Heart left ventricle (tissue), 16 donors: ENCODE measurements around the gene MIF. TPM values are rescaled to one million over a fixed set of nuclear protein-coding genes. Genes with fewer than 3 reads are reported as not detected.
A peak's percentile ranks its signal among the peaks of the same experiment; 100 is the strongest.
"Not testable (repeated sequence)": the region's sequence is repeated elsewhere in the genome, so short reads cannot be mapped to it uniquely, and the experiment has no call there.

ENCODE experiments used
- ATAC-seq, 4 donors: fragments of 200-7000 bp; cut with Tn5 transposase; one replicate each; pipeline ENCODE4 v1.9.1; 2020 to 2022; ENCODE audit warnings: moderate library complexity in 4 of 4, mild to moderate bottlenecking in 3 of 4, moderate number of reproducible peaks in 1 of 4
- DNase-seq, 5 donors: peaks; one replicate each; pipeline ENCODE4 v3.0.0-alpha.2; 2020
- H3K27ac ChIP-seq, 12 donors: fragments of 200-600 bp; sonication (generic) in 4 of 12; one replicate each; pipeline versions ENCODE4 v1.5.0 to v1.8.0; 2016 to 2022; ENCODE audit warnings: mild to moderate bottlenecking in 2 of 12
- H3K27me3 ChIP-seq, 9 donors: fragments of 200-600 bp; sonication (generic) in 2 of 9; one replicate each; pipeline versions ENCODE4 v1.5.1 to v1.8.0; 2016 to 2022; ENCODE audit warnings: mild to moderate bottlenecking in 3 of 9
- H3K36me3 ChIP-seq, 9 donors: fragments of 200-600 bp; sonication (generic) in 2 of 9; one replicate each; pipeline versions ENCODE4 v1.5.0 to v1.8.0; 2018 to 2022; ENCODE audit warnings: mild to moderate bottlenecking in 2 of 9
- H3K4me1 ChIP-seq, 12 donors: fragments of 200-600 bp; sonication (generic) in 4 of 12; one replicate each; pipeline versions ENCODE4 v1.5.0 to v1.8.0; 2016 to 2022; ENCODE audit warnings: mild to moderate bottlenecking in 3 of 12
- H3K4me3 ChIP-seq, 12 donors: fragments of 200-600 bp; sonication (generic) in 4 of 12; one replicate each; pipeline versions ENCODE4 v1.5.0 to v1.8.0; 2017 to 2022; ENCODE audit warnings: mild to moderate bottlenecking in 9 of 12, moderate library complexity in 4 of 12
- H3K9me3 ChIP-seq, 12 donors: fragments of 200-600 bp; sonication (generic) in 4 of 12; one replicate each; pipeline versions ENCODE4 v1.5.0 to v1.8.0; 2016 to 2022; ENCODE audit warnings: mild to moderate bottlenecking in 1 of 12
- POLR2A ChIP-seq, 2 donors: fragments of 450-650 bp; IDR thresholded peaks; one replicate each; pipeline ENCODE4 v1.6.1; 2017; ENCODE audit warnings: antibody characterized with exemption in 2 of 2, mild to moderate bottlenecking in 2 of 2, moderate library complexity in 2 of 2
- WGBS, 4 donors: extraction: QIAGEN DNeasy Blood & Tissue Kit in 2 of 4; methylation state at CpG; one replicate each; pipeline versions ENCODE4 v1.1.5 to v1.1.7; 2013 to 2018; 5-methylcytosine and 5-hydroxymethylcytosine counted together
- intact Hi-C, 10 donors: fragments of 100-400 bp; cut with DNase I; formaldehyde crosslinking; loops; one replicate each; pipeline versions ENCODE4 v1.11.1 to v1.14.2; 2022
- polyA plus RNA-seq, 2 donors: library from polyadenylated mRNA; stranded (reverse); fragments of 200-250 nt; gene quantifications; one replicate each; pipeline ENCODE4 v1.2.3, GENCODE V29; 2013
- total RNA-seq, 9 donors: library from RNA; depleted of rRNA in 2 of 9; stranded (reverse); fragments of >200 nt in 2 of 9; fragmentation: NEBNext Ultra II Directional in 3 of 9; extraction: Animal tissue kit (Norgen Biotek cat#: 25700) in 3 of 9; gene quantifications; one replicate each; pipeline versions ENCODE4 v1.1.0 to v1.2.4, GENCODE V29; 2016 to 2023
- TF ChIP-seq, protein P1 (sequence below), 12 donors: fragments of 200-600 bp; sonication (generic) in 4 of 12; IDR thresholded peaks; one replicate each; pipeline versions ENCODE4 v1.5.0 to v1.8.0; 2018 to 2022; ENCODE audit warnings: antibody characterized with exemption in 12 of 12, mild to moderate bottlenecking in 5 of 12
- donor health status: ischemic (EF 13 %, LVEDD 7.1; RV severe dilation, severe dysfunction).
- donor health status: healthy with polysubstance abuse.
- donor health status: DM: no; HTN: yes; CAD: no.
- donor health status: DM: no; HTN: no; CAD: no.
- donor health status: ischemic (EF 25% LVEDD 6.9; RV normal size, moderate dysfunction).
- donor health status: ischemic (EF 25% LVEDD 5.7; RV mildly dilated, moderate dysfunction).
- donor health status: healthy.
- donor health status: DM: yes; HTN: yes; CAD: no.
- donor health status: ischemic (EF 35%, LVEDD 5.7; RV mildly dilated, moderate dysfunction).
- donor health status: nonischemic (EF 11% LVEDD 7.7; RV severe dilation, severe dysfunction).
- donor health status: DM: yes; HTN: yes; CAD: no.
- donor health status: PGD.
- donor health status: ischemic (EF 29% LVEDD 5.4; RV normal size, mild dysfunction).
- donor health status: nonischemic (EF 23%, LVEDD 6.1; RV moderate dilation, normal function).

The MIF gene
- total and polyA plus RNA-seq, 11 donors = 192 to 503 (median 238) TPM

DNA sequence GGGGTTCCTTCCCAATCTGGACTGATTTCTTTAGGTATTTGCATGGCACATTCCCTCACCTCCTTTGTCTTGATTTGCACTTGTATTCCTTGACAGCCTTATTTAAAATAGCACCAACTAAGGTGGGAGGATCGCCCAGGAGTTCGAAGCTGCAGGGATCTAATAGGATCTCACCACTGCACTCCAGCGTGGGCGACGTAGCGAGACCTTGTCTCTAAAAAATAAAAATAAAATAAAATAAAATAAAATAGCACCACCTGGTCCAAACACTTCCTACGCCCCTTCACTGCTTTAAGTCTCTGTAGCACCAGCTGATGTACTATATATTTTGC is 35.7 kb upstream of the MIF start:
- no peak for TF ChIP-seq POLR2A (IDR thresholded peaks at IDR 0.05)
- TF ChIP-seq, protein P1, sequence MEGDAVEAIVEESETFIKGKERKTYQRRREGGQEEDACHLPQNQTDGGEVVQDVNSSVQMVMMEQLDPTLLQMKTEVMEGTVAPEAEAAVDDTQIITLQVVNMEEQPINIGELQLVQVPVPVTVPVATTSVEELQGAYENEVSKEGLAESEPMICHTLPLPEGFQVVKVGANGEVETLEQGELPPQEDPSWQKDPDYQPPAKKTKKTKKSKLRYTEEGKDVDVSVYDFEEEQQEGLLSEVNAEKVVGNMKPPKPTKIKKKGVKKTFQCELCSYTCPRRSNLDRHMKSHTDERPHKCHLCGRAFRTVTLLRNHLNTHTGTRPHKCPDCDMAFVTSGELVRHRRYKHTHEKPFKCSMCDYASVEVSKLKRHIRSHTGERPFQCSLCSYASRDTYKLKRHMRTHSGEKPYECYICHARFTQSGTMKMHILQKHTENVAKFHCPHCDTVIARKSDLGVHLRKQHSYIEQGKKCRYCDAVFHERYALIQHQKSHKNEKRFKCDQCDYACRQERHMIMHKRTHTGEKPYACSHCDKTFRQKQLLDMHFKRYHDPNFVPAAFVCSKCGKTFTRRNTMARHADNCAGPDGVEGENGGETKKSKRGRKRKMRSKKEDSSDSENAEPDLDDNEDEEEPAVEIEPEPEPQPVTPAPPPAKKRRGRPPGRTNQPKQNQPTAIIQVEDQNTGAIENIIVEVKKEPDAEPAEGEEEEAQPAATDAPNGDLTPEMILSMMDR (IDR thresholded peaks at IDR 0.05) = no peak
- Histone ChIP-seq H3K36me3 (peaks cover 0 to 11% (median 0%) of the 10 kb centered on the region in 9 donors), H3K9me3 (no peaks in the 10 kb centered on the region), H3K4me3 (peak overlapping the region in 11 of 12 donors; percentile 48 to 82 (median 68)), H3K27me3 (no peaks in the 10 kb centered on the region), H3K4me1 (peaks cover 0 to 24% (median 15%) of the 10 kb centered on the region in 12 donors), H3K27ac (peak overlapping the region in 9 of 12 donors; percentile 85 to 97 (median 95))
- intact Hi-C loops = no loop called here
- no peak for ATAC-seq
- DNase-seq = no peak
- 49 to 66% (median 57%) methylated on average over 7 of the region's 7 CpGs for WGBS, 4 donors

DNA sequence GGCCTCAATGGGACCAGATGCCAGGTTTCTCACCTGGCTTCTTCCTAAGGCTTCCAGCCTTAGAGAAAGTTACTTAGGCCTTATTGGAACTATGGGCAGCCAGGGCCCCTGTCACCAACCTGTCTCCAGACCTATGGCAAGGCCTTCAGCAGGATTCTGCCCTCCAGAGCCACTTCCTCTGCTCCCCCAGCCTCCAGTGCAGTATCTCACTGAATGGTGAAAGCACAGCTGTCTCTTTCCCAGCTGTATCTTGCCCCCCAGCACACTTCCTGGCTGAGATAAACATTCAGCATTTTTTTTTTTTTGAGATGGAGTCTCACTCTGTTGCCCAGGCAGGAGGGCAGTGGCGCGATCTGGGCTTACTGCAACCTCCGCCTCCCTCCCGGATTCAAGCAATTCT is 35.0 kb upstream of the MIF start:
- ATAC-seq = no peak
- intact Hi-C loops = no loop called here

DNA sequence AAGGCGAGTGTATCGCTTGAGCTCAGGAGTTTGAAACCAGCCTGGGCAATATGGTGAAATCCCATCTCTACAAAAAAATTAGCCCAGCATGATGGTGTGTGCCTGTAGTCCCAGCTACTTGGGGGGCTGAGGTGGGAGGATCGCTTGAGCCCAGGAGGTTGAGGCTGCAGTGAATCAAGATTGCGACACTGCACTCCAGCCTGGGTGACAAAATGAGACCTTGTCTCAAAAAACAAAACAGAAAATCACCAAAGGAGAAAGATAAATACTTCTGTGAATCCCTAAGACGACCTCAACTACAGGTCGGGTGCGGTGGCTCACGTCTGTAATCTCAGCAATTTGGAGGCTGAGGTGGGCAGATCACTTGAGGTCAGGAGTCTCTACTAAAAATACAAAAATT is 34.0 kb upstream of the MIF start:
- H3K27me3 ChIP-seq, ATAC-seq, H3K4me3 ChIP-seq, DNase-seq, H3K27ac ChIP-seq, H3K9me3 ChIP-seq: not testable (repeated sequence)
- peaks cover 0 to 31% (median 15%) of the 10 kb centered on the region in 12 donors for H3K4me1 ChIP-seq
- intact Hi-C loops = loop anchor here in 2 of 10 donors (10.0 kb wide), 2 partner anchors 75 to 95 kb away; no protein-coding TSS in a partner anchor
- 86 to 96% (median 92%) methylated on average over 8 of the region's 8 CpGs for WGBS, 4 donors
- peaks cover 0 to 11% (median 5%) of the 10 kb centered on the region in 9 donors for H3K36me3 ChIP-seq

More for the DNA sequence above, 35.0 kb upstream of the MIF start:
- Histone ChIP-seq H3K4me3 (no peak overlapping the region), H3K27me3 (no peaks in the 10 kb centered on the region), H3K36me3 (peaks cover 0 to 11% (median 5%) of the 10 kb centered on the region in 9 donors), H3K4me1 (peaks cover 0 to 24% (median 15%) of the 10 kb centered on the region in 12 donors), H3K9me3 (no peaks in the 10 kb centered on the region), H3K27ac (no peak overlapping the region)
- WGBS, 4 donors = 84 to 97% (median 96%) methylated on average over 4 of the region's 4 CpGs
- TF ChIP-seq, protein P1 (IDR thresholded peaks at IDR 0.05) = no peak
- no peak for TF ChIP-seq POLR2A (IDR thresholded peaks at IDR 0.05)
- no peak for DNase-seq

DNA sequence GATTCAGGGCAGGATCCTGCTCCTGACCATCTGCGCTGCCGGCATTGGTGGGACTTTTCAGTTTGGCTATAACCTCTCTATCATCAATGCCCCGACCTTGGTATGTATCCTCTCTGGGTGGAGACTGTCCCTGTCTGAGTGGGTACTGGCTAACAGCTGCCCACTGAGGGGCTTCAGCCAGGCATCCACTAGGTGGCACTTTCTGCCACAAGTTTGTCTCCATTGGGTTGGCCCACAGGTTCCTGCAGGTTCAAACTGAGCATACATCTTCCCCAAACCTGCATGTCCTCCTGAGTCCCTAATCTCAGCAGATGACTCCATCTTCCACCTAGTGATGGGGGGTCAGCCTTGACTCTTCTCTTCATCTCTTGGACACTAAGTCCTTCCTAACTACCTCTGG is 32.1 kb upstream of the MIF start:
- intact Hi-C loops = loop anchor here in 2 of 10 donors (10.0 kb wide), 2 partner anchors 73 to 93 kb away; no protein-coding TSS in a partner anchor
- DNase-seq = no peak
- ATAC-seq = no peak

DNA sequence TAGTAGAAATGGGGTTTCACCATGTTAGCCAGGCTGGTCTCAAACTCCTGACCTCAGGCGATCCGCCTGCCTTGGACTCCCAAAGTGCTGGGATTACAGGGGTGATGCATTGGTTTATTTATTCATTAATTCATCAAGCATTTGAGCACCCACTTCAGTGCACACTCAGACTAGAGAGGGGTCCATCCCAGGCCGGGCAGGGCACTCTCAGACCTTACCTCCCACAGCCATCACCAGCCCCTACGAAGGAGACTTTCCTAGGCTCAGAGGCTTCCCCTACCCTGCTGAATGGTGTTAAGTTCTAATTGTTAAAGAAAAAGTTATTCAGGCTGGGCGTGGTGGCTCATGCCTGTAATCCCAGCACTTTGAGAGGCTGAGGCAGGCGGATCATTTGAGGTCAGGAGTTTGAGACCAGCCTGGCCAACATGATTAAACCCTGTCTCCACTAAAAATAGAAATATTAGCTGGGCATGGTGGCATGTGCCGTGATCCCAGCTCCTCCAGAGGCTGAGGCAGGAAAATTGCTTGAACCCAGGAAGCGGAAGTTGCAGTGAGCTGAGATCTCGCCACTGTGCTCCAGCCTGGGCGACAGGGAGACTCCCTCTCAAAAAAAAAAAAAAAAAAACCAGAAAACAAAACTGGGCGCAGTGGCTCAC is 29.6 kb upstream of the MIF start:
- not testable (repeated sequence) for H3K4me3 ChIP-seq, H3K27me3 ChIP-seq, H3K4me1 ChIP-seq, DNase-seq, H3K9me3 ChIP-seq
- 61 to 75% (median 68%) methylated on average over 11 of the region's 11 CpGs for WGBS, 4 donors
- Histone ChIP-seq H3K36me3 (peaks cover 0 to 41% (median 32%) of the 10 kb centered on the region in 9 donors), H3K27ac (peak overlapping the region in 2 of 12 donors; percentile 46 to 64)
- intact Hi-C loops = loop anchor here in 2 of 10 donors (10.0 kb wide), 2 partner anchors 70 to 90 kb away; no protein-coding TSS in a partner anchor
- ATAC-seq = peak in 2 of 4 donors; percentile 27 to 53

More for the DNA sequence above, 32.1 kb upstream of the MIF start:
- WGBS, 4 donors = 72 to 87% (median 78%) methylated on average over 3 of the region's 3 CpGs
- Histone ChIP-seq H3K4me3 (no peak overlapping the region), H3K27ac (no peak overlapping the region), H3K27me3 (no peaks in the 10 kb centered on the region), H3K4me1 (peaks cover 0 to 24% (median 12%) of the 10 kb centered on the region in 12 donors), H3K36me3 (peaks cover 0 to 15% (median 10%) of the 10 kb centered on the region in 9 donors), H3K9me3 (no peaks in the 10 kb centered on the region)
- TF ChIP-seq POLR2A (IDR thresholded peaks at IDR 0.05) = no peak
- TF ChIP-seq, protein P1 (IDR thresholded peaks at IDR 0.05) = peak in 10 of 12 donors; percentile 13 to 56 (median 48)
